ENCODE measurements around the gene PIK3CA.

- TF ChIP-seq, protein P1, sequence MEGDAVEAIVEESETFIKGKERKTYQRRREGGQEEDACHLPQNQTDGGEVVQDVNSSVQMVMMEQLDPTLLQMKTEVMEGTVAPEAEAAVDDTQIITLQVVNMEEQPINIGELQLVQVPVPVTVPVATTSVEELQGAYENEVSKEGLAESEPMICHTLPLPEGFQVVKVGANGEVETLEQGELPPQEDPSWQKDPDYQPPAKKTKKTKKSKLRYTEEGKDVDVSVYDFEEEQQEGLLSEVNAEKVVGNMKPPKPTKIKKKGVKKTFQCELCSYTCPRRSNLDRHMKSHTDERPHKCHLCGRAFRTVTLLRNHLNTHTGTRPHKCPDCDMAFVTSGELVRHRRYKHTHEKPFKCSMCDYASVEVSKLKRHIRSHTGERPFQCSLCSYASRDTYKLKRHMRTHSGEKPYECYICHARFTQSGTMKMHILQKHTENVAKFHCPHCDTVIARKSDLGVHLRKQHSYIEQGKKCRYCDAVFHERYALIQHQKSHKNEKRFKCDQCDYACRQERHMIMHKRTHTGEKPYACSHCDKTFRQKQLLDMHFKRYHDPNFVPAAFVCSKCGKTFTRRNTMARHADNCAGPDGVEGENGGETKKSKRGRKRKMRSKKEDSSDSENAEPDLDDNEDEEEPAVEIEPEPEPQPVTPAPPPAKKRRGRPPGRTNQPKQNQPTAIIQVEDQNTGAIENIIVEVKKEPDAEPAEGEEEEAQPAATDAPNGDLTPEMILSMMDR (IDR thresholded peaks at IDR 0.05), result no peak
- no peak for TF ChIP-seq ZFX (IDR thresholded peaks at IDR 0.05; ENCODE audit: borderline replicate concordance)
These were observed 46.8 kb downstream of the PIK3CA start for GRCh38 chr3:179194931-179195330.

Measured in 22Rv1 (cell line).